ENCODE data around the gene ITGA5. TPM values are rescaled to one million over a fixed set of nuclear protein-coding genes. Genes with fewer than 3 reads are reported as not detected.

The ITGA5 gene
- total RNA-seq, 1 experiment from 2014 or later: 31.2 TPM

DNA sequence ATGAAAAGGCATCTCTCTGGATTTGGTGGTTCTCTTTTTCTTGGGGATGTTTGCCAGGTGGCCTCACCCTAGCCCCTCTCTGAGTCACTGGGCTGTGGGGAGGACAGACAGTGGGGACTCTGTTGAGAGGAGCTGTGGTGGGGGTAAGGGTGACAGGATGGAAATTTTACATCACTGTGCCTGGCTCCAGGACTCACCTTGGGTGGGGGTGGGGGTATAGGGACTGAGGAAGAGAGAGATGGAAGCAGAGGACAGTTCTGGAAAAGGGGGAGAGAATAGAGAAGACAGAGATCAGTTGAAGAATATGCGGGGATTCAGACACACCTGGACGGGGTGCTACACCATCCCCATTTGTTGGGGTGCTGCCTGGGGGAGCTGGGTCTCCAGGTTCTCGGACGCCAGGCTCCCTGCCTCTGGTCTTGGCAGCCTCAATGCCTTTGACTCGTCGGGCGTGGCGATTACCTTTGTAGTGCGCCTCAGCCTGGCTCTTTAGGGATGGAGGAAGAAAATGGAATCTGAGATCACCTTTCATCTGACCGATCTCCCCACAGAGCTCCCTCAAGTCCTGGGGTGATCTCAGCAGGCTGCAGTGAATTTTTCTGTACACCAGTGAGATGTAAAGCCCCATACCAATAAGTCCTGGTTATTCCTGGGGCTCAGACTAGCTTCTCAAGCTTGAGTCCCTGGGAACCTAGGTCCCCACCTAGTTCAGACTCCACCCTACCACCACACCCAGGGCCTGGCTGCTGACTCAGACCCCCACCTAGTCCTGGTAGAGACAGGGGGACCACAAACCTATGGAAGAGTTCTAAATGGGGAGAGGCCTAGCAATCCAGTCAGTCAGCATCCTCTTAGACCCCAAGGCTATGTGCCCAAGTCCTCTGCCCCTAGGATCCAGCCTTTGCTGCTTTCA is 45.2 kb downstream of the ITGA5 start:
- no peak for DNase-seq (ENCODE audit: extremely low read depth, low read depth)

- no peak for DNase-seq (ENCODE audit: extremely low read depth, low read depth)
Measured at GRCh38 chr12:54372113-54372806, 46.8 kb downstream of the ITGA5 start.

GRCh38 chr12:54371328-54372112 is 47.5 kb downstream of the ITGA5 start:
- DNase-seq (ENCODE audit: extremely low read depth, low read depth): no peak

DNA sequence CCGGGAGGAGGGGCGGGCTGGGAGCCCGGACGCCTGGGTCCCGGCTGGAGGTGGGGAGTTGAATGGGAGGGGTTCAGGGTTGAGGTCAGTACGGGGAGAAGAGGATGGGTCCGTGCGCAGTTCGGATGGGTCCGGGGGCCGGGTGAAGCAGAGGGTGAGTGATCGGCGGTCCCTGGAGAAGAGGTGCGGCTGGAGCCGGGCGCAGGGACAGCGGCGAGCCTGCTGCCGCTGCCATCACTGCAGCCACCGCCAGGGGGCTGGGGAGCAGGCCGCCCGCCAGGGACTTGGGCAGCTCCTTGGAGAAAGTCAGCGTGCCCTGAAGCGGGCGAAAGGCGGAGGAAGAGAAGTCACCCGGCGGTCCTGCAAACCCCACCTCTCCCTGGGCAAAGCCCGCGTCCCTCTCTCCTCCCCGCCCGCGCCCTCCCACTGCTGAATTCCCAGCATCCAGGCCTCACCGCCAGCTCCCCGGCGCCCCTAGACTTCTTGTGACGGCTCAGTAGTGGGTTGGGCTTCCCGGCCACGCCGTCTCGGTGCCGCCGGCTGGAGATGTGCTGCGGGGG is 48.8 kb downstream of the ITGA5 start:
- DNase-seq (ENCODE audit: extremely low read depth, low read depth): peak; percentile 73

GRCh38 chr12:54369597-54370131 is 49.4 kb downstream of the ITGA5 start:
- DNase-seq (ENCODE audit: extremely low read depth, low read depth): no peak

DNA sequence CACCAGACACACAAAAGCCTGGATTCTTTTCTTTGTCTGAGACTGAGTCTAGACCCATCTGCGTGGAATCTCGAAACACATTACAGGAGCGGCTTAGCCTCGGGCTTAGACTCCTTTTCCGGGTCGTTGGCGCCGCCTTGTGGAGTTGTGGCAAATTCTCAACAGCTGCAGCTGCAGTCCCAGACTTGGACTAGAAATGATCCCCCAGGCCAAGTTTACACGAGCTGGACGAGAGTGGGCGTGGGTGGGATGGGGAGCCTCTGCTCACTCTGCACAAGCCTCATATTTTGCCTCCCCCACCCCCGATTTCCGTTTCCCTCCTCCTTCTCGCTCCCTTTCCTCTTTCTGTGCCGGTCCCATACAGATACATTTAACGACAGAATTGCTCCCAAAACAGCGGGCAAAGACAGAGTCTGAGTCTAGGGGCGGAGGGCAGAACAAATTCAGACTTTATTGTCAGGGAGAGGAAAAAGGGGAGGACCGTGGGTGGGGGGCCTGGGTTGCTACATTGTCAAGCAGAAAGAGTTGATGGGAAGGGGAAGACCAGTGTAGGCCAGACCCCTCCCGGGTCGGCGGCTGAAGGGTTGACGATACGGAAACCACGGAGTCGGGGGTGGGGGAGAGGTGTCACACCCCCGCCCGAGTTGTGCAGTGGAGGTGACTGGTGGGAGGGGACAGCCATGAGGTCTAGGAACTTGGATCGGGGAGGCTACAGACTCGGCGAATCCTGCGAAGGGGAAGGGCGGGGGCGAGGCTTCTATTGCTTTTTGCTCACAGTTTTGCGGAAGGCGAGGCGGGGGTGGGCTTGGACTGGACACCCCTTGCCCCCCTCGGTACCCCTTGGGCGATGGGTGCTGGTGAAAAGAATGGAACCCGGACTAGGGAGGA is 50.1 kb downstream of the ITGA5 start:
- peak; percentile 87 for DNase-seq (ENCODE audit: extremely low read depth, low read depth)

- DNase-seq (ENCODE audit: extremely low read depth, low read depth): no peak
Measured at GRCh38 chr12:54368025-54368708, 50.9 kb downstream of the ITGA5 start.

- no peak for DNase-seq (ENCODE audit: extremely low read depth, low read depth)
Measured at GRCh38 chr12:54364413-54364812, 54.7 kb downstream of the ITGA5 start, which contains the start of gene GPR84. Gene GPR84, minus strand, starts transcription at chr12:54364486. Its CDS starts 635 bp downstream, at chr12:54363851.

DNA sequence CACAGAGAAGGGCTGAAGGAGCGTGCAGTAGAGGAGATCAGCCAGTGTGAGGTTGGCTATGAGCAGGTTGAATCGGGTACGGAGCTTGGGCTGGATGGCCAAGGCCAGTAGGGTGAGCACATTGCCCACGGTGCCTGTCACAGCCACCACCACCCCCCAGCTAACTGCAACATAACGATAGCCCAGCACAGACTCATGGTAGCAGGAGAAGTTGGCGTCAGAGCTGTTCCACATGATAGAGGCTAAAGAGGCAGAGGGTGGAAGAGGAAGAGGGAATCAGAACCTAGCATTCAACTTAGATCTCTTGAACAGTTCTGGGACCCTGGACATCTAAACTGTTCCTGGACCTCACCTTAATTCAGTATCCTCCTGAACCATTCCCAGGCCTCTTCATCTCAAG is 55.4 kb downstream of the ITGA5 start:
- no peak for DNase-seq (ENCODE audit: extremely low read depth, low read depth)

DNA sequence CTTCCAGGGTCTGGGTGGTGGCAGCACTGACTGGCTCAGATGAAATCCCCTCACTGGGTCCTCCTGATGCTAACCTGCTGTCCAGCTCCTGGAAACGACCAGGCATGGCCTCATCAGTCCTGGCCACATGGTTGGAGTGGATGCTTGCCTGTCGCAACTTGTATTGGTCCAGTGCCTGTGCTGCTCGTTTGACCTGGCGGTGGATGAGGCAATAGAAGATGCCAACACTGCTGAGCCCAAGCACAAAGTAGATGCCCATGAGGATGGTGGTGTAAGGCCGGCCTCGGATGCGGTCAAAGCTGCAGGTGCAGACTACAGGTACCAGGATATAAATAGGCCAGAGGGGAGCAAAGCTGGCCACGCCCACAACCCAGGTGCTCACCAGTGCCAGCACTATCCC is 56.0 kb downstream of the ITGA5 start:
- DNase-seq (ENCODE audit: extremely low read depth, low read depth): no peak

DNA sequence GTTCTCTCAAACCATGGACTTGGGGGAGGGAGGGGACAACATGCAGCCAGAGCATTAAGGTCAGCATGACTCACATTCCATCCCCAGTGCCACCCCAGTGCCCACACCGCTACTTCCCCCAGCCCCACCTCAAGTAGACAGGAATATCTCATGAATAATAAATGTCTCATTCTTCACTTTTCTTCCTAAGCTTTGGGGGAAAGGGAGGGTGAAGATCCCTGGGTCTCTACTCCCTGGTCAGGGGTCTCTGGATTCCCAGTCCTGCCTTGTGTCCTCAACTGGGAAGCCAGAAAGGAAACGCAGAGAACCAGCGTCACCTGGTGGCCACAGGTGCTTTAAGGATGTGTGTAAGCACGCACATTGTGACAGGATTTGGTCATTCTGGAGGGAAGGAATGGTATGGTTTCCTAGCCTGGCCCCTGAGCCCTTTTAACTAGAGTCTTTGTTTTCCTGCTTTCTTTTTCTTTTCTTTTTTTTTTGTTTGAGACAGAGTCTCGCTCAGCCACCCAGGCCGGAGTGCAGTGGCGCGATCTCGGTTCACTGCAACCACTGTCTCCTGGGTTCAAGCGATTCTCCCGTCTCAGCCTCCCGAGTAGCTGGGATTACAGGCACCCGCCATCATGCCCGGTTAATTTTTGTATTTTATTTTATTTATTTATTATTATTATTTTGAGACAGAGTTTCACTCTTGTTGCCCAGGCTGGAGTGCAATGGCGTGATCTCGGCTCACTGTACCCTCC is 58.2 kb downstream of the ITGA5 start:
- DNase-seq (ENCODE audit: extremely low read depth, low read depth): peak; percentile 85

- DNase-seq (ENCODE audit: extremely low read depth, low read depth): no peak
Measured at GRCh38 chr12:54359762-54360351, 59.2 kb downstream of the ITGA5 start.

DNA sequence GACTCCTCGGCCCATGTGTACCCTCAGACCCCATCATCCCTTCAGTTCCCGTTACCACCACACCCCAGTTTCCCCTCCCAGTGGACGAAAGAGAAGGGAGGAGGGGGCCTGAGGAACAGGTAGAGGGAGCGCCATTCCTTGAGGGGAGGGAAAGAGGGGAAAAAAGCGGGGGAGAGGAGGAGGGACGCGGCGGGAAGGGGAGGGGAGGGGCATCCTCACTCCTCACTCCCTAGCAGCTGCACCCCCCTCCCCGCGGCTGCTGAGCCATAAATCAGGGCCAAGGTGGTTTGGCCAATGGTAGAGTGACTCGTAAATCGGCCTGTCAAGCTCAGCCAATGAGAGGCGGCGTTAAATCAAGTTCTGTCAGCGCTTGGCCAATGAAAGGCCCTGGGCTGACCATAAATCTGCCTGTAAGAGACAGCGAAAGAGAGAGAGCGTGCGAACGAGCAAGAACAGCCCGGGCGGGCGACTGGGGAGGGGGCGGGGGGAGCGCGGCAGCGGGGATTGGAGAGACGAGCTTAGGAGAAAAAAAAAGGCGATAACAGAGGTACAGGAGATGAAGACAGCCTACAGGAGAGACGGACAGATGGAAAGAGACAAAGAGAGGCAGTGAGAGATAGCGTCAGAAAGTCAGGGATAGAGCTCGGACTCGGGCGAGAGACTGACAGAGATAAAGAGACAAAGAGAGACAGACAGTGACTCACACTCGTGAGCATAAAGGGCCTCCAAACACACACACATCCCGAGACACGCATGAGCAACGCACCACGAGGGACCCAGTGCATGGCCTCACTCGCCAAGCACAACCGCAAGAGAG is 59.9 kb downstream of the ITGA5 start:
- DNase-seq (ENCODE audit: extremely low read depth, low read depth): peak; percentile 99

- DNase-seq (ENCODE audit: extremely low read depth, low read depth): no peak
Measured at GRCh38 chr12:54358191-54358944, 60.7 kb downstream of the ITGA5 start.

DNA sequence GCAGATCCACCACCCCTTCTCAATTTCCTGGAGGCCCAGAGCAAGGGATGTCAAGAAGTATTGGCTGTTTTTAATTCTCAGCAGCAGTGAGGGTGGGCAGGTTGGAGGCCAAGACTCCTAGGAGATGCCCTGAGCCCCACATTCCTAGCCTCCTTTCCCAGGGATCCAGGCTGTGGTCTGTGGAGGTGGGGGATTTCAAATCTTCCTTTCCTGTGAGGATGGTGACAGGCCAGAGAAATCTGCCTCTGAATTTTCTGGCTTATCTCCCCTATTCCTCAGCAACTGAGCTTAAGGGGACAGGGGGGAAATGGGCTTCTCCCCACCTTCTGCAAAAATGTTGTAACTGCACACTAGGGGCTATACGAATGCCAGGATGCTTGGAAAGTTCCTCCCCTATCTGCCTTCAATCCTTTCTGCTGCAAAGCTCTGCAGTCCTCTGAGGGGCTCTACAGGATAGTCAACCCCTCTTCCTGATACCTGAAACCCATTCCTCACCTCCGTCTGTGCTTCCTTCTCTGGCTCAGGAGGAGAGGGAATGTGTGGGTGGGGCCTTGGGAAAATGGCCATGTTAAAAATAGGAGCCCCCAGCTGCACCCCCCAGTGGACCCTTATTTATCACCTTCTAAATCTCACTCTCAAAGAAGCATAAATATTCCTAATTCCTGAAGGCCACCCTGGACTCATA is 61.4 kb downstream of the ITGA5 start:
- DNase-seq (ENCODE audit: extremely low read depth, low read depth): no peak

- DNase-seq (ENCODE audit: extremely low read depth, low read depth): no peak
Measured at GRCh38 chr12:54356951-54357356, 62.1 kb downstream of the ITGA5 start.

Data from NCI-H460 (cell line).